ENCODE measurements around the gene KRT73.

KRT73 gene

DNA sequence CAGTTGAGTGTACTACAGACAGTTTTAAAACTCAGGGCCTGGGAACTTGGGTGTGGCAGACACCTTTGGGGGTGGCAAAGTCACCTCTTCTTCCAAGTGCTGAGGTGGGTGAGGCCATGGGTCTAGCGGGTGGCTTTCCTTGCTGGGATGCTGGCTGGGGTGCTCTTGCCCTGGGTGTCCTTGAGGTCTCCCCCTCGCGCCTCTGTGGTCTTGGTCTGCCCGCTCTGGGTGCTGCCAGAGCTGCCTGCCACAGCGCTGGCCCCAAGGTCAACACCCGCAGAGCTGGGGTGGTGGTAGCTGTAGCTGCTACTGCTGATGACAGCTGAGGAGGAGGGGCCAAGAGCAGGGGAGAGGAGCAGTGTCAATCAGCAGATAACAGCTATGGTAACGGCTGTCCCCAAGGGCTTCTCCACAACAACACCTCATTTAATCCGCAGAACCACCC lies 51.5 kb downstream of the KRT73 start:
- no peak overlapping the region for H3K27ac Mint-ChIP-seq
- no peaks in the 10 kb centered on the region for H3K4me1 Mint-ChIP-seq (ENCODE audit: low read depth)
- H3K9me3 Mint-ChIP-seq = no peaks in the 10 kb centered on the region
- peaks cover 16% of the 10 kb centered on the region for H3K27me3 Mint-ChIP-seq (ENCODE audit: low read depth)
- H3K36me3 Mint-ChIP-seq (ENCODE audit: low read depth) = no peaks in the 10 kb centered on the region
- no peak overlapping the region for H3K4me3 Mint-ChIP-seq

DNA sequence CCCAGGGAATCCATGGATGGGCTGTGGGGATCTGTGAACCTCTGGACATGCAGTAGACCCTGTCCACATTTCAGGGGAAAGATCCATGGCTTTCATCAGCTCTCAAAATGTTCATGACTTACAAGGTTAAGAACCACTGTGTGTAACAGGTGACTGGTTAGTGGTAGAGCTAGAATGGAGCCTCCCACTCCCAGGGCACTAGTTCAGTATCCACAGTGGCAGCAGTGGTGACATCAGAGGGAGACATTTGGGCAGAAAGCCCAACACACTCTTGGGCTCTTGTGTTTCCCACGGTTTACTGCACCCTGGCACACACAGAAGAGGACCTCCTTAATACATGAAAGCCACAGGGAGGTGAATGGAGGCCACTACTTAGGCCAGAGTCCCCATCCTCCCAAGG lies 53.8 kb downstream of the KRT73 start:
- no peaks in the 10 kb centered on the region for H3K9me3 Mint-ChIP-seq

GRCh38 chr12:52561880-52562449 lies 56.4 kb downstream of the KRT73 start:
- H3K27ac Mint-ChIP-seq = no peak overlapping the region
- H3K9me3 Mint-ChIP-seq = no peaks in the 10 kb centered on the region
- H3K36me3 Mint-ChIP-seq (ENCODE audit: low read depth) = no peaks in the 10 kb centered on the region
- no peaks in the 10 kb centered on the region for H3K4me1 Mint-ChIP-seq (ENCODE audit: low read depth)
- peaks cover 29% of the 10 kb centered on the region for H3K27me3 Mint-ChIP-seq (ENCODE audit: low read depth)
- H3K4me3 Mint-ChIP-seq = no peak overlapping the region

More for the DNA sequence above, 53.8 kb downstream of the KRT73 start:
- no peaks in the 10 kb centered on the region for H3K4me1 Mint-ChIP-seq (ENCODE audit: low read depth)
- H3K36me3 Mint-ChIP-seq (ENCODE audit: low read depth) = no peaks in the 10 kb centered on the region
- peaks cover 24% of the 10 kb centered on the region for H3K27me3 Mint-ChIP-seq (ENCODE audit: low read depth)
- H3K27ac Mint-ChIP-seq = no peak overlapping the region
- H3K4me3 Mint-ChIP-seq = no peak overlapping the region

DNA sequence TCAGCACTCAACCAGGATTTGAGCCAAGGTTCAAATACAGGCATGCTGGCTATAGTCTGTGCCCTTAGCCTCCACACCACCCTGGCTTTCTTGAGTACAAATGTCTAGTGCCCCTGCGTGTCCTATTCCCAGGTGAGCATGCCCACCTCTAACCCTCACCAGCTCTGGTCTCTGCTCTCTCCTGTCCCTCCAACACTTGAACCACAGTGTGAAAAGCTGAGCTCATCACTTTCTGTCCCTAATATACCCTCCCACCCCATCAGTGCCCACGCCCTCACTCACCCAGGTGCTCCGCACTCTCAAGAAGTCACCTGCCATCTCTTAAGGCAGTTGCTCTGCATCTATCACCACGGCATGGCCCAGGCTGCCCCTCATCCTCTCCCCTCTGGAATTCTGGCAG lies 58.4 kb downstream of the KRT73 start:
- no peaks in the 10 kb centered on the region for H3K4me1 Mint-ChIP-seq (ENCODE audit: low read depth)
- H3K9me3 Mint-ChIP-seq = no peaks in the 10 kb centered on the region

DNA sequence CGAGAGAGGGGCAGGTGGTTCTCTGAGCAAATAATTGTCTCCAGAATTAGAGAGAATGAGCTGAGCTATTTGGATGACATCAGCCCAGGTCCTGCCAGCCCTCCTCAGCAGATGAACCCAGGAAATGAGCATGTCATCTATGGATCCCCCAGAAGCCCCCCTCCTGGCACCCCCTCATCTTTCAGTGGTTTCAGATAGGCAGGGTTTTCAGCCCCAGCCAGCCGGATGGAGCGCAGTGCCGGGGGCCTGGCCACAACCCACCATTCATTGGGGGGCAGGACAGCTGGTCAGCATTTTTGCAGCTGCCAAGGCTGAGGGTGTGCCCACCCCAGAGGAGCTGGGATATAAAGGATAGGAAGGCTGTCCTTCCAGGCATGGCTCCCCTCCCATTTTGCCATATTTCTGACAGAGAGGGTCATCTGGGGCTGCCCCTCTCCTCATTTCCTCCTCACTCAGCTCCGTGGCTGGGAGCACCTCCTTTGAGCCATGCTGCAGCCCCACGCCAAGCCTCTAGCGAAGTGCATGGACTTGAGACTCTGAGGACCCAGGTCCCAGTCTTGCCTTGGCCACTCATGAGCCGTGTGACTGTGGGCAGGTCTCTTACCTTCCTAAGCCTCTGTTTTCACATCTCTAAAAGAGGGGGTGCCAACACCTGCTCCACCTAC lies 59.4 kb downstream of the KRT73 start:
- Mint-ChIP-seq H3K4me3 (no peak overlapping the region), H3K27me3 (ENCODE audit: low read depth) (peaks cover 32% of the 10 kb centered on the region), H3K36me3 (ENCODE audit: low read depth) (no peaks in the 10 kb centered on the region), H3K4me1 (ENCODE audit: low read depth) (no peaks in the 10 kb centered on the region), H3K27ac (no peak overlapping the region), H3K9me3 (no peaks in the 10 kb centered on the region)

More for the DNA sequence above, 58.4 kb downstream of the KRT73 start:
- Mint-ChIP-seq H3K4me3 (no peak overlapping the region), H3K27me3 (ENCODE audit: low read depth) (peaks cover 29% of the 10 kb centered on the region), H3K27ac (no peak overlapping the region), H3K36me3 (ENCODE audit: low read depth) (no peaks in the 10 kb centered on the region)
